NCI-H748 treated with DMSO at 0.1 percent for 48 hours (cell line): ENCODE data around the gene METTL23.
"Not testable (repeated sequence)": the region's sequence is repeated elsewhere in the genome, so short reads cannot be mapped to it uniquely, and the experiment has no call there.

ENCODE experiments used
- DNase-seq: peaks from one replicate; lab custom pipeline; 2025; lab: John Stamatoyannopoulos, UW

METTL23 gene

GRCh38 chr17:76713765-76714164 is 12.9 kb upstream of the METTL23 start:
- DNase-seq = no peak

- DNase-seq = no peak
Measured at GRCh38 chr17:76714336-76714735, 12.3 kb upstream of the METTL23 start.

GRCh38 chr17:76714822-76715495 is 11.7 kb upstream of the METTL23 start:
- no peak for DNase-seq

- DNase-seq = no peak
Measured at GRCh38 chr17:76715496-76715830, 11.2 kb upstream of the METTL23 start.

- no peak for DNase-seq
Measured at GRCh38 chr17:76716146-76716838, 10.3 kb upstream of the METTL23 start.

- DNase-seq = no peak
Measured at GRCh38 chr17:76716839-76717215, 9.8 kb upstream of the METTL23 start.

- DNase-seq = no peak
Measured at GRCh38 chr17:76718516-76718915, 8.1 kb upstream of the METTL23 start.

- DNase-seq = no peak
Measured at GRCh38 chr17:76720211-76720610, 6.4 kb upstream of the METTL23 start.

- no peak for DNase-seq
Measured at GRCh38 chr17:76720941-76721340, 5.7 kb upstream of the METTL23 start.

GRCh38 chr17:76721463-76721862 is 5.2 kb upstream of the METTL23 start:
- no peak for DNase-seq

- no peak for DNase-seq
Measured at GRCh38 chr17:76722279-76722678, 4.4 kb upstream of the METTL23 start.

- DNase-seq = not testable (repeated sequence)
Measured at GRCh38 chr17:76722977-76723376, 3.7 kb upstream of the METTL23 start.

GRCh38 chr17:76723812-76724211 is 2.8 kb upstream of the METTL23 start:
- no peak for DNase-seq

GRCh38 chr17:76725580-76726230 is 934 bp upstream of the METTL23 start:
- no peak for DNase-seq

- peak; percentile 83 for DNase-seq
Measured at GRCh38 chr17:76726231-76726775, 336 bp upstream of the METTL23 start, which contains the start of gene JMJD6. JMJD6 (minus strand) TSS chr17:76726606; CDS start chr17:76726475, 131 bp downstream.

GRCh38 chr17:76727745-76728456 is 1.3 kb downstream of the METTL23 start:
- DNase-seq = no peak

GRCh38 chr17:76731800-76732733 is 5.4 kb downstream of the METTL23 start:
- not testable (repeated sequence) for DNase-seq

- DNase-seq = no peak
Measured at GRCh38 chr17:76732734-76733617, 6.3 kb downstream of the METTL23 start.

GRCh38 chr17:76733618-76733957 is 6.9 kb downstream of the METTL23 start:
- no peak for DNase-seq
